GM18517 (cell line): Measurements from ENCODE around the gene PLCD3.

ENCODE experiments used
- ATAC-seq: cut with Tn5 transposase; IDR thresholded peaks from one replicate; pipeline ENCODE4 v1.9.1; 2021; ENCODE audit warnings: mild to moderate bottlenecking, moderate library complexity; ENCODE audit not compliant: unreplicated experiment

The PLCD3 gene

GRCh38 chr17:45104907-45105624 lies 27.2 kb downstream of the PLCD3 start:
- ATAC-seq, result no peak

GRCh38 chr17:45104497-45104896 lies 27.8 kb downstream of the PLCD3 start:
- ATAC-seq, result no peak

GRCh38 chr17:45104029-45104428 lies 28.3 kb downstream of the PLCD3 start:
- no peak for ATAC-seq

- no peak for ATAC-seq
Observed at GRCh38 chr17:45103269-45103795, 29.0 kb downstream of the PLCD3 start.

- no peak for ATAC-seq
Observed at GRCh38 chr17:45102856-45103255, 29.5 kb downstream of the PLCD3 start.

GRCh38 chr17:45101883-45102811 lies 30.2 kb downstream of the PLCD3 start:
- no peak for ATAC-seq

GRCh38 chr17:45101546-45101882 lies 30.8 kb downstream of the PLCD3 start:
- ATAC-seq, result no peak

- no peak for ATAC-seq
Observed at GRCh38 chr17:45098869-45099616, 33.3 kb downstream of the PLCD3 start.

- no peak for ATAC-seq
Observed at GRCh38 chr17:45098081-45098868, 34.0 kb downstream of the PLCD3 start.

GRCh38 chr17:45096926-45097325 lies 35.4 kb downstream of the PLCD3 start:
- no peak for ATAC-seq

GRCh38 chr17:45096141-45096540 lies 36.2 kb downstream of the PLCD3 start:
- ATAC-seq, result no peak

- no peak for ATAC-seq
Observed at GRCh38 chr17:45093444-45094110, 38.7 kb downstream of the PLCD3 start.

GRCh38 chr17:45092911-45093430 lies 39.3 kb downstream of the PLCD3 start:
- no peak for ATAC-seq

GRCh38 chr17:45091778-45092425 lies 40.4 kb downstream of the PLCD3 start:
- ATAC-seq, result no peak

- no peak for ATAC-seq
Observed at GRCh38 chr17:45090711-45091110, 41.6 kb downstream of the PLCD3 start.

GRCh38 chr17:45088741-45089140 lies 43.6 kb downstream of the PLCD3 start:
- no peak for ATAC-seq

GRCh38 chr17:45087978-45088377 lies 44.3 kb downstream of the PLCD3 start:
- no peak for ATAC-seq

GRCh38 chr17:45087504-45087975 lies 44.8 kb downstream of the PLCD3 start:
- ATAC-seq, result no peak
